GM23338 (cell line): ENCODE measurements around the gene DLG5. TPM values are rescaled to one million over a fixed set of nuclear protein-coding genes. Genes with fewer than 3 reads are reported as not detected.

ENCODE experiments used
- ATAC-seq: fragments of 200-7000 bp; cut with Tn5 transposase; 3 replicates; pipeline ENCODE4 v1.9.1; 2020
- DNase-seq: peaks from one replicate; pipeline ENCODE4 v3.0.0-alpha.2; 2015; ENCODE audit warnings: low spot score
- H2AFZ ChIP-seq: fragments of 200-600 bp; sonication (generic); 2 replicates; pipeline ENCODE4 v1.8.0; 2016; ENCODE audit warnings: antibody characterized with exemption, mild to moderate bottlenecking, moderate library complexity
- H3F3A ChIP-seq: fragments of 200-600 bp; sonication (generic); replicated peaks from 2 replicates; pipeline ENCODE4 v1.8.0; 2017; ENCODE audit warnings: antibody characterized with exemption, mixed run types, low read depth
- H3K27ac ChIP-seq: fragments of 200-600 bp; sonication (generic); 2 replicates; pipeline ENCODE4 v1.6.1; 2016; ENCODE audit warnings: low read depth
- H3K27me3 ChIP-seq: fragments of 200-600 bp; sonication (generic); 2 replicates; pipeline ENCODE4 v1.8.0; 2016; ENCODE audit warnings: mild to moderate bottlenecking, mixed run types, moderate library complexity; ENCODE audit not compliant: insufficient read depth
- H3K36me3 ChIP-seq: fragments of 200-600 bp; sonication (generic); 2 replicates; pipeline ENCODE4 v1.8.0; 2016; ENCODE audit warnings: mild to moderate bottlenecking; ENCODE audit not compliant: insufficient read depth
- H3K4me1 ChIP-seq: fragments of 200-600 bp; sonication (generic); 2 replicates; pipeline ENCODE4 v1.8.0; 2016; ENCODE audit warnings: mild to moderate bottlenecking, moderate library complexity; ENCODE audit not compliant: insufficient read depth
- H3K4me2 ChIP-seq: fragments of 200-600 bp; sonication (generic); 2 replicates; pipeline ENCODE4 v1.7.1; 2017; ENCODE audit warnings: mixed run types
- H3K4me3 ChIP-seq: fragments of 200-600 bp; sonication (generic); 2 replicates; pipeline ENCODE4 v1.6.1; 2016; ENCODE audit warnings: mixed run types
- H3K79me2 ChIP-seq: fragments of 200-600 bp; sonication (generic); replicated peaks from 2 replicates; pipeline ENCODE4 v1.8.0; 2017; ENCODE audit warnings: mild to moderate bottlenecking; ENCODE audit not compliant: insufficient read depth
- H3K9me2 ChIP-seq: fragments of 200-600 bp; sonication (generic); 2 replicates; pipeline ENCODE4 v1.8.0; 2017; ENCODE audit not compliant: insufficient read depth
- H4K20me1 ChIP-seq: fragments of 200-600 bp; sonication (generic); replicated peaks from 2 replicates; pipeline ENCODE4 v1.8.0; 2017; ENCODE audit warnings: mild to moderate bottlenecking; ENCODE audit not compliant: insufficient read depth
- H3K27ac Mint-ChIP-seq: 2 replicates; pipeline ENCODE4 v1.8.0; 2020; ENCODE audit warnings: inconsistent platforms, mild to moderate bottlenecking, moderate library complexity, mixed read lengths
- H3K27me3 Mint-ChIP-seq: 3 replicates; pipeline ENCODE4 v1.8.0; 2022; ENCODE audit warnings: low read depth, mild to moderate bottlenecking, moderate library complexity, mixed read lengths, inconsistent platforms; ENCODE audit not compliant: insufficient read depth, poor library complexity
- H3K36me3 Mint-ChIP-seq: 3 replicates; pipeline ENCODE4 v1.8.0; 2021; ENCODE audit warnings: low read depth, mild to moderate bottlenecking, inconsistent platforms, moderate library complexity, mixed read lengths
- H3K4me1 Mint-ChIP-seq: 3 replicates; pipeline ENCODE4 v1.8.0; 2020; ENCODE audit warnings: mild to moderate bottlenecking, inconsistent platforms, mixed read lengths
- H3K4me3 Mint-ChIP-seq: 3 replicates; pipeline ENCODE4 v1.8.0; 2021; ENCODE audit warnings: moderate library complexity, mild to moderate bottlenecking, inconsistent platforms, mixed read lengths
- H3K9me3 Mint-ChIP-seq: 3 replicates; pipeline ENCODE4 v1.8.0; 2020; ENCODE audit warnings: moderate library complexity, mild to moderate bottlenecking, inconsistent platforms, mixed read lengths
- CREB1 ChIP-seq: fragments of 250-450 bp; sonication (Bioruptor Pico); IDR thresholded peaks from 2 replicates; pipeline ENCODE4 v1.5.0; 2020; ENCODE audit warnings: low read depth, mild to moderate bottlenecking, moderate library complexity
- ETS1 ChIP-seq: IDR thresholded peaks from 2 replicates; pipeline ENCODE4 v1.6.1; 2016; ENCODE audit warnings: antibody characterized with exemption
- EZH2 ChIP-seq: fragments of 200-600 bp; sonication (generic); IDR thresholded peaks from one replicate; pipeline ENCODE4 v1.8.0; 2017; ENCODE audit warnings: antibody characterized with exemption, mild to moderate bottlenecking, low read depth; ENCODE audit not compliant: unreplicated experiment
- JUNB ChIP-seq: IDR thresholded peaks from one replicate; pipeline ENCODE4 v1.6.1; 2016; ENCODE audit warnings: antibody characterized with exemption; ENCODE audit not compliant: unreplicated experiment
- NANOG ChIP-seq: IDR thresholded peaks from 2 replicates; pipeline ENCODE4 v1.6.1; 2016; ENCODE audit warnings: antibody characterized with exemption, borderline replicate concordance
- POLR2AphosphoS5 ChIP-seq: IDR thresholded peaks from 2 replicates; pipeline ENCODE4 v1.6.1; 2016; ENCODE audit warnings: antibody characterized with exemption, low read depth
- REST ChIP-seq: IDR thresholded peaks from one replicate; pipeline ENCODE4 v1.6.1; 2018; ENCODE audit warnings: antibody characterized with exemption; ENCODE audit not compliant: unreplicated experiment
- STAT1 ChIP-seq: IDR thresholded peaks from one replicate; pipeline ENCODE4 v1.6.1; 2016; ENCODE audit warnings: antibody characterized with exemption; ENCODE audit not compliant: unreplicated experiment
- ZNF114 ChIP-seq: fragments of 250-450 bp; sonication (Bioruptor Pico); IDR thresholded peaks from 2 replicates; pipeline ENCODE4 v1.5.0; 2020; ENCODE audit warnings: mild to moderate bottlenecking, moderate library complexity
- ZNF331 ChIP-seq: fragments of 250-450 bp; sonication (Bioruptor Pico); IDR thresholded peaks from 2 replicates; pipeline ENCODE4 v1.5.0; 2020; ENCODE audit warnings: low read depth, mild to moderate bottlenecking, moderate library complexity
- ZNF462 ChIP-seq: fragments of 250-450 bp; sonication (Bioruptor Pico); IDR thresholded peaks from 2 replicates; pipeline ENCODE4 v1.5.0; 2020; ENCODE audit warnings: mild to moderate bottlenecking, moderate library complexity
- polyA plus RNA-seq: library from polyadenylated mRNA; unstranded; fragments of >200 nt; fragmentation: Nextera tagmentation; extraction: Ambion mirVana; gene quantifications from 2 replicates; pipeline ENCODE4 v1.2.1, GENCODE V29; 2016
- total RNA-seq: library from RNA; depleted of rRNA; stranded (reverse); fragments of >200 nt; shearing (Covaris generic); gene quantifications from 2 replicates; pipeline ENCODE4 v1.2.3, GENCODE V29; 2014

Gene DLG5
- total and polyA plus RNA-seq, 2 experiments from 2014 or later, result 7.4 to 66.6 TPM

GRCh38 chr10:77832238-77832637 lies 94.3 kb downstream of the DLG5 start:
- ATAC-seq (no peak), DNase-seq (no peak)
- no peak overlapping the region for H2AFZ ChIP-seq
- H3K79me2 ChIP-seq, result no peaks in the 10 kb centered on the region; the same call in 1 of the 2 replicates
- Mint-ChIP-seq H3K27ac (peak overlapping the region; percentile 44; the same call in 1 of the 2 replicates), H3K4me1 (peaks cover 8% of the 10 kb centered on the region), H3K9me3 (no peaks in the 10 kb centered on the region), H3K36me3 (peaks cover 72% of the 10 kb centered on the region), H3K27me3 (peaks cover 7% of the 10 kb centered on the region), H3K4me3 (no peak overlapping the region)
- peaks cover 3% of the 10 kb centered on the region; the same call in 1 of the 2 replicates for H3K4me1 ChIP-seq
- H3K4me2 ChIP-seq, result no peak overlapping the region
- H3K9me2 ChIP-seq, result no peaks in the 10 kb centered on the region
- H3K4me3 ChIP-seq, result no peak overlapping the region
- peaks cover 8% of the 10 kb centered on the region; the same call in 1 of the 2 replicates for H3K36me3 ChIP-seq
- TF ChIP-seq CREB1 (CRISPR knock-in tag), result no peak
- TF ChIP-seq ETS1, result no peak
- TF ChIP-seq ZNF462 (CRISPR knock-in tag), result no peak
- TF ChIP-seq ZNF331 (CRISPR knock-in tag), result no peak
- TF ChIP-seq JUNB, result no peak
- TF ChIP-seq NANOG, result no peak
- no peak for TF ChIP-seq REST
- TF ChIP-seq POLR2AphosphoS5, result no peak
- no peak for TF ChIP-seq EZH2
- no peak for TF ChIP-seq ZNF114 (CRISPR knock-in tag)
- TF ChIP-seq STAT1, result no peak
- no peaks in the 10 kb centered on the region for H3F3A ChIP-seq
- no peaks in the 10 kb centered on the region for H4K20me1 ChIP-seq
- no peaks in the 10 kb centered on the region for H3K27me3 ChIP-seq
- no peak overlapping the region for H3K27ac ChIP-seq
